Body of pancreas (tissue), 4 donors: ENCODE measurements around the gene CHCHD1. TPM values are rescaled to one million over a fixed set of nuclear protein-coding genes. Genes with fewer than 3 reads are reported as not detected.

Experiments
- ATAC-seq: fragments of 150-250 bp; one replicate; pipeline ENCODE4 v1.9.1; 2016
- DNase-seq, 4 donors: peaks; one replicate each; pipeline ENCODE4 v3.0.0-alpha.2; 2019
- H3K27ac ChIP-seq, 4 donors: fragments of 200-600 bp; sonication (generic); 1 replicate in 3 of 4; 2 replicates in 1 of 4; pipeline versions ENCODE4 v1.5.1 to v1.6.1; 2016 to 2019; ENCODE audit warnings: mild to moderate bottlenecking in 1 of 4, mixed read lengths in 1 of 4, moderate library complexity in 1 of 4
- H3K27me3 ChIP-seq, 2 donors: fragments of 200-600 bp; sonication (generic); one replicate each; pipeline ENCODE4 v1.6.0; 2016; ENCODE audit warnings: mild to moderate bottlenecking in 1 of 2
- H3K36me3 ChIP-seq, 2 donors: fragments of 200-600 bp; sonication (generic); replicated peaks in 1 of 2; 2 replicates each; pipeline ENCODE4 v1.5.1; 2016; ENCODE audit warnings: low read depth in 2 of 2; ENCODE audit not compliant: insufficient read depth in 1 of 2
- H3K4me1 ChIP-seq: fragments of 200-600 bp; sonication (generic); one replicate; pipeline ENCODE4 v1.6.0; 2016
- H3K4me3 ChIP-seq, 2 donors: fragments of 200-600 bp; sonication (generic); 1 replicate in 1 of 2; 2 replicates in 1 of 2; pipeline ENCODE4 v1.5.1; 2016 to 2019
- H3K9me3 ChIP-seq, 3 donors: fragments of 200-600 bp; sonication (generic); 1 replicate in 2 of 3; 2 replicates in 1 of 3; pipeline ENCODE4 v1.5.1; 2016
- POLR2A ChIP-seq, 3 donors: fragments of 450-650 bp; IDR thresholded peaks; one replicate each; pipeline ENCODE4 v1.6.1; 2016; ENCODE audit warnings: antibody characterized with exemption in 3 of 3, mild to moderate bottlenecking in 2 of 3
- WGBS, 2 donors: methylation state at CpG; one replicate each; pipeline ENCODE4 v1.1.5; 2017; 5-methylcytosine and 5-hydroxymethylcytosine counted together
- intact Hi-C: fragments of 100-400 bp; cut with DNase I; formaldehyde crosslinking; loops from one replicate; pipeline ENCODE4 v1.15.1; 2023
- total RNA-seq, 2 donors: library from RNA; depleted of rRNA; stranded (reverse); fragments of >200 nt; gene quantifications; one replicate each; pipeline ENCODE4 v1.1.0, GENCODE V29; 2016
- TF ChIP-seq, protein P1 (sequence below), 7 experiments: fragments of 450-650 bp in 4 of 7; fragments of 200-600 bp in 3 of 7; sonication (generic) in 3 of 7; IDR thresholded peaks; one replicate each; pipeline ENCODE4 v1.5.1; 2016 to 2019; ENCODE audit warnings: antibody characterized with exemption in 7 of 7

Gene CHCHD1
- total RNA-seq, 2 donors from 2014 or later, result 9.3 to 15.8 TPM

DNA sequence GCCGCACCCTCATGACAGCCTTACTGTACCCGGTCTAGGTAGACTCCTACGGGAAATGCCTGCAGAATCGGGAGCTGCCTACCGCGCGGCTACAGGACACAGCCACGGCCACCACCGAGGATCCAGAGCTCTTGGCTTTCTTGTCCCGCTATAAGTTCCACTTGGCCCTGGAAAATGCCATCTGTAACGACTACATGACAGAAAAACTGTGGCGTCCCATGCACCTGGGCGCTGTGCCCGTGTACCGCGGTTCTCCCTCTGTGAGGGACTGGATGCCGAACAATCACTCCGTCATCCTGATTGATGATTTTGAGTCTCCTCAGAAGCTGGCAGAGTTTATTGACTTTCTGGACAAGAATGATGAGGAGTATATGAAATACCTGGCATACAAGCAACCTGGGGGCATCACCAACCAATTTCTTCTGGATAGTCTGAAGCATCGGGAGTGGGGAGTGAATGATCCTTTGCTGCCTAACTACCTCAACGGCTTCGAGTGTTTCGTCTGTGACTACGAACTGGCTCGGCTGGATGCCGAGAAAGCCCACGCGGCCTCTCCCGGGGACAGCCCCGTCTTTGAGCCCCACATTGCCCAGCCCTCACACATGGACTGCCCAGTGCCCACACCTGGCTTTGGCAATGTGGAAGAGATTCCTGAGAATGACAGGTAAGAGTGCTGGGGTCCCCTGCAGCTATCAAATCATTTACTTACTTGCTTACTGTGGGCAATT is 8.5 kb upstream of the CHCHD1 start:
- intact Hi-C loops, result no loop called here
- H3K9me3 ChIP-seq, result no peaks in the 10 kb centered on the region
- TF ChIP-seq, protein P1, sequence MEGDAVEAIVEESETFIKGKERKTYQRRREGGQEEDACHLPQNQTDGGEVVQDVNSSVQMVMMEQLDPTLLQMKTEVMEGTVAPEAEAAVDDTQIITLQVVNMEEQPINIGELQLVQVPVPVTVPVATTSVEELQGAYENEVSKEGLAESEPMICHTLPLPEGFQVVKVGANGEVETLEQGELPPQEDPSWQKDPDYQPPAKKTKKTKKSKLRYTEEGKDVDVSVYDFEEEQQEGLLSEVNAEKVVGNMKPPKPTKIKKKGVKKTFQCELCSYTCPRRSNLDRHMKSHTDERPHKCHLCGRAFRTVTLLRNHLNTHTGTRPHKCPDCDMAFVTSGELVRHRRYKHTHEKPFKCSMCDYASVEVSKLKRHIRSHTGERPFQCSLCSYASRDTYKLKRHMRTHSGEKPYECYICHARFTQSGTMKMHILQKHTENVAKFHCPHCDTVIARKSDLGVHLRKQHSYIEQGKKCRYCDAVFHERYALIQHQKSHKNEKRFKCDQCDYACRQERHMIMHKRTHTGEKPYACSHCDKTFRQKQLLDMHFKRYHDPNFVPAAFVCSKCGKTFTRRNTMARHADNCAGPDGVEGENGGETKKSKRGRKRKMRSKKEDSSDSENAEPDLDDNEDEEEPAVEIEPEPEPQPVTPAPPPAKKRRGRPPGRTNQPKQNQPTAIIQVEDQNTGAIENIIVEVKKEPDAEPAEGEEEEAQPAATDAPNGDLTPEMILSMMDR (IDR thresholded peaks at IDR 0.05), result no peak
- TF ChIP-seq POLR2A (IDR thresholded peaks at IDR 0.05), result no peak
- ATAC-seq, result no peak
- peaks cover 9 to 13% of the 10 kb centered on the region in 2 donors for H3K36me3 ChIP-seq
- H3K27ac ChIP-seq, result peak overlapping the region; percentile 79 to 95 (median 90)
- no peak for DNase-seq
- peak overlapping the region; percentile 75 to 81 for H3K4me3 ChIP-seq
- peaks cover 32% of the 10 kb centered on the region for H3K4me1 ChIP-seq
- 0 to 1% methylated on average over 17 to 29 of the region's 29 CpGs for WGBS, 2 donors
- H3K27me3 ChIP-seq, result no peaks in the 10 kb centered on the region

DNA sequence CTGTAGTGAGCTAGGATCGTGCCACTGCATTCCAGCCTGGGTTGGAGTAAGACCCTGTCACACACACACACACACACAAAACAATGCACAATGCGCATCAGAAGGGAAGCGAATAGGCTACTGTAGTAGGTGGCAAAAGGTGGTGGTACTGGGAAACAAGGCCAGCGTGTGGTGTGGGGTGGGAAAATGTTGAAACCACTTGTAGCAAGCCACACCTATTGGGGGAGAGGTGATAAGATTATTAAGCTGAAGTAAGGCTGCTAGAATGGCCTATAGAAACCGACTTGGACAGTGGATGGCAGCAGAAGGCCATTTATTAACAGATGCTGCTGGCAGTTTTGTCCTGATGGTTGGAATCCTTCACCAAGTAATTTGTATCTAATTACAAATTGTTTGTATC is 7.2 kb upstream of the CHCHD1 start:
- Histone ChIP-seq H3K4me3 (no peak overlapping the region), H3K4me1 (peaks cover 32% of the 10 kb centered on the region), H3K9me3 (no peaks in the 10 kb centered on the region), H3K27ac (peak overlapping the region in 2 of 4 donors; percentile 79 to 95), H3K27me3 (no peaks in the 10 kb centered on the region), H3K36me3 (peaks cover 9 to 10% of the 10 kb centered on the region in 2 donors)
- intact Hi-C loops, result no loop called here
- no peak for ATAC-seq
- no peak for DNase-seq
- 25 to 31% methylated on average over 5 of the region's 5 CpGs for WGBS, 2 donors
- TF ChIP-seq, protein P1 (IDR thresholded peaks at IDR 0.05), result peak in 1 of 7 experiments; percentile 12
- no peak for TF ChIP-seq POLR2A (IDR thresholded peaks at IDR 0.05)

DNA sequence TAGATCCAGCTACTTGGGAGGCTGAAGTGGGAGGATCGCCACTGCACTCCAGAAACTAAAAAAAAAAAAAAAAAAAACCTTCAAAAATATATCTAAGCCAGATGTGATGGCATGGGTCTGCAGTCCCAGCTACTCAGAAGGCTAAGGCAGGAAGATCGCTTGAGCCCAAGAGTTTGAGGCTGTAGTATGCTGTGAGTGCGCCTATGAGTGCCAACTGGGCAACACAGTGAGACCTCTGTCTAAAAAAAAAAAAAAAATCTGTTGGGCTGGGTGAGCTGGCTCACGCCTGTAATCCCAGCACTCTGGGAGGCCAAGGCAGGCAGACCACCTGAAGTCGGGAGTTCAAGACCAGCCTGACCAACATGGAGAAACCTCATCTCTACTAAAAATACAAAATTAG is 2.8 kb upstream of the CHCHD1 start:
- Histone ChIP-seq H3K4me3 (no peak overlapping the region), H3K9me3 (no peaks in the 10 kb centered on the region), H3K36me3 (peaks cover 0 to 3% of the 10 kb centered on the region in 2 donors), H3K4me1 (peaks cover 41% of the 10 kb centered on the region), H3K27me3 (no peaks in the 10 kb centered on the region), H3K27ac (no peak overlapping the region)
- DNase-seq, result no peak
- ATAC-seq, result no peak
- 93 to 97% methylated on average over 5 of the region's 5 CpGs for WGBS, 2 donors
- TF ChIP-seq, protein P1 (IDR thresholded peaks at IDR 0.05), result no peak
- TF ChIP-seq POLR2A (IDR thresholded peaks at IDR 0.05), result no peak
- intact Hi-C loops, result no loop called here

DNA sequence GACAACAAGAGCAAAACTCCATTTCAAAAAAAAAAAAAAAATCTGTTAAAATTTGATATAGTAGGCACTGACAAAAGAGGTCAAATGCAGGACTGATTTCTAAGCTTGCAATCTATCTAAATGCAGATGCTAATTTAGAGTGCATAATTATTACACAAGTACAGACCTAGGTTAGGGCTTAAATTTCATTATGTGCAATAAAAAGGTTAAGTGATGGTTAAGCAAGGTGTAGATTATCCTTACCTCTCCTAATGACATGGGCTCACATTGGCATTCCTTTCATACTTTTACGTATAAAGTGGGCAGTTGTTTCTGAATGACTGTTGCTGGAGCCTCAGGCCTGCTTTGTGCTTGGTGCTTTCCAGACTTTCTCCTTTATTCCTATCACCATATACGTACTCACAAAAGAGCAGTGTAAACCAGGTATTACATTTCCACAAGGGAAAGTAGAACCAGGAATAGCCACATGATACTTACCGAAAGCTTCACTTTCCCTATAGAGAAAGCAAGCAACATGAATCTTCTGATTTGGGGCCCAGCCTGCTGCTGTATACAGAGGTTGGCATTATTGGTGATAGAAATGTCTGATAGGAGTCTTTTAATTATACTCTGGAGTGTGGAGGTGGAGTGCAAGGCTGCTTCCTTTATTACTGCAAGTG is 2.2 kb upstream of the CHCHD1 start:
- Histone ChIP-seq H3K9me3 (no peaks in the 10 kb centered on the region), H3K36me3 (peaks cover 0 to 3% of the 10 kb centered on the region in 2 donors), H3K4me1 (peaks cover 37% of the 10 kb centered on the region), H3K27me3 (no peaks in the 10 kb centered on the region), H3K4me3 (no peak overlapping the region), H3K27ac (no peak overlapping the region)
- DNase-seq (no peak), ATAC-seq (no peak)
- WGBS, 2 donors, result 82 to 85% methylated on average over 3 of the region's 3 CpGs
- intact Hi-C loops, result no loop called here
- TF ChIP-seq, protein P1 (IDR thresholded peaks at IDR 0.05), result no peak
- TF ChIP-seq POLR2A (IDR thresholded peaks at IDR 0.05), result no peak
